Neural crest cell (in vitro differentiated cells): Measurements from ENCODE around the gene CSNK2B. TPM values are rescaled to one million over a fixed set of nuclear protein-coding genes. Genes with fewer than 3 reads are reported as not detected.

Source experiments
- DNase-seq: peaks from one replicate; pipeline ENCODE4 v3.0.0; 2021; ENCODE audit warnings: low read depth, mixed read lengths, low spot score
- H3K27ac Mint-ChIP-seq: one replicate; pipeline ENCODE4 v1.8.0; 2021; ENCODE audit warnings: mild to moderate bottlenecking, mixed read lengths; ENCODE audit not compliant: unreplicated experiment
- H3K27me3 Mint-ChIP-seq: 2 replicates; pipeline ENCODE4 v1.8.0; 2021; ENCODE audit warnings: low read depth, mild to moderate bottlenecking, mixed read lengths
- H3K36me3 Mint-ChIP-seq: 2 replicates; pipeline ENCODE4 v1.8.0; 2021; ENCODE audit warnings: low read depth, mild to moderate bottlenecking, mixed read lengths
- H3K4me1 Mint-ChIP-seq: 2 replicates; pipeline ENCODE4 v1.8.0; 2021; ENCODE audit warnings: mixed read lengths
- H3K4me3 Mint-ChIP-seq: one replicate; pipeline ENCODE4 v1.8.0; 2021; ENCODE audit warnings: mild to moderate bottlenecking, mixed read lengths
- H3K9me3 Mint-ChIP-seq: 2 replicates; pipeline ENCODE4 v1.8.0; 2021; ENCODE audit warnings: mixed read lengths
- CTCF ChIP-seq: fragments of 200-600 bp; sonication (generic); conservative IDR thresholded peaks from 2 replicates; pipeline ENCODE4 v1.5.0; 2021; ENCODE audit warnings: antibody characterized with exemption, mild to moderate bottlenecking
- total RNA-seq: library from RNA; stranded (reverse); gene quantifications from 2 replicates; pipeline ENCODE4 v1.2.1, GENCODE V29; 2021

The CSNK2B gene
- total RNA-seq, 1 donor from 2014 or later: 188 TPM

GRCh38 chr6:31621320-31621939 is 44.5 kb upstream of the CSNK2B start:
- Mint-ChIP-seq H3K4me1 (peaks cover 35% of the 10 kb centered on the region), H3K9me3 (no peaks in the 10 kb centered on the region), H3K36me3 (peaks cover 27% of the 10 kb centered on the region), H3K27me3 (no peaks in the 10 kb centered on the region), H3K4me3 (peak overlapping the region; percentile 96), H3K27ac (peak overlapping the region; percentile 97)
- no peak for DNase-seq
- no peak for TF ChIP-seq CTCF

DNA sequence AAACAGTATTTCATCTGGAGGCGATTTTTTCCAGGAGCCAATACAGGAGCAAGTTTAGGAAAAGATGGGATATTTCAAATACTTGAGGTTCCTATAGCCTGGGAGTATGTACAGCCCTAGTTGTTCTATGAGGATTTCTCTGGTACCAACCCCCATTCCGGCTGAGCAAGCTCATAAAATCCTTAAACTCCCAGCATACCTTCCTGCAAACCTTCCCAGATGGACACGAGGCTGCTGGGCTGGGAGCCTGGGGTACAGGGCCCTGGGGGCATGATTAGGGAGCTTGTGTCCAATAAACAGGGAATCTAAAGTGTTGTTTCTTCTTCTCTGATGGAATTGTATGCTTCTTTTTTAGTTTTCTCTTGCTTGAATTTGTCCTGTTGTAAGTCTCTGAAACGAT is 43.9 kb upstream of the CSNK2B start:
- Mint-ChIP-seq H3K27me3 (no peaks in the 10 kb centered on the region), H3K9me3 (no peaks in the 10 kb centered on the region), H3K27ac (peak overlapping the region; percentile 97), H3K4me3 (peak overlapping the region; percentile 96), H3K4me1 (peaks cover 32% of the 10 kb centered on the region), H3K36me3 (peaks cover 29% of the 10 kb centered on the region)
- no peak for DNase-seq
- TF ChIP-seq CTCF: no peak

- H3K27me3 Mint-ChIP-seq: no peaks in the 10 kb centered on the region
- H3K27ac Mint-ChIP-seq: no peak overlapping the region
- H3K9me3 Mint-ChIP-seq: no peaks in the 10 kb centered on the region
- TF ChIP-seq CTCF: no peak
- H3K36me3 Mint-ChIP-seq: peaks cover 35% of the 10 kb centered on the region
- DNase-seq: no peak
- H3K4me1 Mint-ChIP-seq: peaks cover 31% of the 10 kb centered on the region
- H3K4me3 Mint-ChIP-seq: peak overlapping the region; percentile 96
Observed at GRCh38 chr6:31622684-31623091, 43.2 kb upstream of the CSNK2B start.

GRCh38 chr6:31624070-31624469 is 41.8 kb upstream of the CSNK2B start:
- Mint-ChIP-seq H3K27me3 (no peaks in the 10 kb centered on the region), H3K4me3 (peak overlapping the region; percentile 72), H3K36me3 (peaks cover 46% of the 10 kb centered on the region), H3K4me1 (peaks cover 31% of the 10 kb centered on the region), H3K27ac (no peak overlapping the region), H3K9me3 (no peaks in the 10 kb centered on the region)
- TF ChIP-seq CTCF: no peak
- DNase-seq: no peak

GRCh38 chr6:31626952-31627351 is 38.9 kb upstream of the CSNK2B start:
- Mint-ChIP-seq H3K4me3 (peak overlapping the region; percentile 56), H3K27me3 (no peaks in the 10 kb centered on the region), H3K4me1 (peaks cover 14% of the 10 kb centered on the region), H3K27ac (no peak overlapping the region), H3K9me3 (no peaks in the 10 kb centered on the region), H3K36me3 (peaks cover 55% of the 10 kb centered on the region)
- TF ChIP-seq CTCF: no peak
- DNase-seq: no peak
